Activated T-helper 1 cell treated with anti-CD3 and anti-CD28 coated beads, Interleukin-12 subunit alpha, Interleukin-12 subunit beta, Interleukin-2, Interleukin-4 antibody, amounts not matched to agents 30 ng/mL and 10 ng/mL and 1 ng/mL, durations not matched to agents 14 hours and 24 hours and 36 hours (primary cell): ENCODE data around the gene SLX4IP. TPM values are rescaled to one million over a fixed set of nuclear protein-coding genes. Genes with fewer than 3 reads are reported as not detected.

Experiments used
- DNase-seq: peaks from one replicate; pipeline ENCODE4 v3.0.0; 2021; ENCODE audit warnings: low spot score
- H3K27ac Mint-ChIP-seq: one replicate; pipeline ENCODE4 v1.8.0; 2021; ENCODE audit warnings: mild to moderate bottlenecking, mixed read lengths
- H3K27me3 Mint-ChIP-seq: one replicate; pipeline ENCODE4 v1.8.0; 2022; ENCODE audit warnings: mild to moderate bottlenecking, moderate library complexity, mixed read lengths; ENCODE audit not compliant: insufficient read depth
- H3K36me3 Mint-ChIP-seq: one replicate; pipeline ENCODE4 v1.8.0; 2021; ENCODE audit warnings: low read depth, mixed read lengths
- H3K4me1 Mint-ChIP-seq: one replicate; pipeline ENCODE4 v1.8.0; 2021; ENCODE audit warnings: low read depth, mixed read lengths
- H3K4me3 Mint-ChIP-seq: one replicate; pipeline ENCODE4 v1.8.0; 2021; ENCODE audit warnings: mild to moderate bottlenecking, moderate library complexity, mixed read lengths
- H3K9me3 Mint-ChIP-seq: one replicate; pipeline ENCODE4 v1.8.0; 2021; ENCODE audit warnings: mixed read lengths
- intact Hi-C: fragments of 100-400 bp; cut with micrococcal nuclease; formaldehyde crosslinking; loops from one replicate; pipeline ENCODE4 v1.15.1; 2024
- total RNA-seq: library from RNA; stranded (reverse); gene quantifications from 2 replicates; pipeline ENCODE4 v1.2.3, GENCODE V29; 2022

Gene SLX4IP
- total RNA-seq, 1 donor from 2014 or later: 5.0 TPM

- intact Hi-C loops: no loop called here
- no peaks in the 10 kb centered on the region for H3K4me1 Mint-ChIP-seq
- no peaks in the 10 kb centered on the region for H3K36me3 Mint-ChIP-seq
- no peaks in the 10 kb centered on the region for H3K27me3 Mint-ChIP-seq
- no peak overlapping the region for H3K27ac Mint-ChIP-seq
- H3K4me3 Mint-ChIP-seq: no peak overlapping the region
- H3K9me3 Mint-ChIP-seq: no peaks in the 10 kb centered on the region
- DNase-seq: no peak
Observed at GRCh38 chr20:10622657-10623418, 187.7 kb downstream of the SLX4IP start.

GRCh38 chr20:10625641-10626040 is 190.5 kb downstream of the SLX4IP start:
- H3K9me3 Mint-ChIP-seq: no peaks in the 10 kb centered on the region
- no peaks in the 10 kb centered on the region for H3K4me1 Mint-ChIP-seq
- H3K27ac Mint-ChIP-seq: no peak overlapping the region
- H3K27me3 Mint-ChIP-seq: no peaks in the 10 kb centered on the region
- intact Hi-C loops: no loop called here
- no peak overlapping the region for H3K4me3 Mint-ChIP-seq
- DNase-seq: no peak
- H3K36me3 Mint-ChIP-seq: no peaks in the 10 kb centered on the region

GRCh38 chr20:10626896-10627295 is 191.8 kb downstream of the SLX4IP start:
- intact Hi-C loops: no loop called here
- H3K27me3 Mint-ChIP-seq: no peaks in the 10 kb centered on the region

GRCh38 chr20:10629946-10630650 is 195.0 kb downstream of the SLX4IP start:
- Mint-ChIP-seq H3K27ac (no peak overlapping the region), H3K4me3 (no peak overlapping the region), H3K9me3 (no peaks in the 10 kb centered on the region), H3K4me1 (no peaks in the 10 kb centered on the region), H3K27me3 (no peaks in the 10 kb centered on the region), H3K36me3 (no peaks in the 10 kb centered on the region)
- DNase-seq: no peak
- intact Hi-C loops: no loop called here

More at GRCh38 chr20:10626896-10627295, 191.8 kb downstream of the SLX4IP start:
- no peak overlapping the region for H3K27ac Mint-ChIP-seq
- H3K36me3 Mint-ChIP-seq: no peaks in the 10 kb centered on the region
- no peaks in the 10 kb centered on the region for H3K4me1 Mint-ChIP-seq
- no peak for DNase-seq
- no peak overlapping the region for H3K4me3 Mint-ChIP-seq
- H3K9me3 Mint-ChIP-seq: no peaks in the 10 kb centered on the region

GRCh38 chr20:10631126-10631525 is 196.0 kb downstream of the SLX4IP start:
- H3K27ac Mint-ChIP-seq: no peak overlapping the region
- H3K4me1 Mint-ChIP-seq: no peaks in the 10 kb centered on the region
- no peaks in the 10 kb centered on the region for H3K36me3 Mint-ChIP-seq
- no peaks in the 10 kb centered on the region for H3K27me3 Mint-ChIP-seq
- intact Hi-C loops: no loop called here
- no peak overlapping the region for H3K4me3 Mint-ChIP-seq
- no peaks in the 10 kb centered on the region for H3K9me3 Mint-ChIP-seq
- no peak for DNase-seq

- no peaks in the 10 kb centered on the region for H3K4me1 Mint-ChIP-seq
- no peaks in the 10 kb centered on the region for H3K36me3 Mint-ChIP-seq
- no peak overlapping the region for H3K27ac Mint-ChIP-seq
- H3K9me3 Mint-ChIP-seq: no peaks in the 10 kb centered on the region
- no peaks in the 10 kb centered on the region for H3K27me3 Mint-ChIP-seq
- H3K4me3 Mint-ChIP-seq: no peak overlapping the region
- no peak for DNase-seq
- intact Hi-C loops: no loop called here
Observed at GRCh38 chr20:10632721-10633509, 197.8 kb downstream of the SLX4IP start.

- Mint-ChIP-seq H3K27ac (no peak overlapping the region), H3K36me3 (no peaks in the 10 kb centered on the region), H3K4me1 (no peaks in the 10 kb centered on the region), H3K9me3 (no peaks in the 10 kb centered on the region), H3K27me3 (no peaks in the 10 kb centered on the region), H3K4me3 (no peak overlapping the region)
- DNase-seq: no peak
- intact Hi-C loops: no loop called here
Observed at GRCh38 chr20:10633718-10634117, 198.6 kb downstream of the SLX4IP start.

- no peak overlapping the region for H3K27ac Mint-ChIP-seq
- H3K36me3 Mint-ChIP-seq: no peaks in the 10 kb centered on the region
- H3K9me3 Mint-ChIP-seq: no peaks in the 10 kb centered on the region
- H3K4me3 Mint-ChIP-seq: no peak overlapping the region
- no peak for DNase-seq
- intact Hi-C loops: no loop called here
- H3K4me1 Mint-ChIP-seq: no peaks in the 10 kb centered on the region
- no peaks in the 10 kb centered on the region for H3K27me3 Mint-ChIP-seq
Observed at GRCh38 chr20:10634211-10634610, 199.1 kb downstream of the SLX4IP start.

- Mint-ChIP-seq H3K27ac (no peak overlapping the region), H3K4me3 (no peak overlapping the region), H3K4me1 (no peaks in the 10 kb centered on the region), H3K36me3 (no peaks in the 10 kb centered on the region), H3K9me3 (no peaks in the 10 kb centered on the region), H3K27me3 (no peaks in the 10 kb centered on the region)
- no peak for DNase-seq
- intact Hi-C loops: no loop called here
Observed at GRCh38 chr20:10634683-10635411, 199.7 kb downstream of the SLX4IP start.

GRCh38 chr20:10635476-10636208 is 200.5 kb downstream of the SLX4IP start:
- Mint-ChIP-seq H3K27ac (no peak overlapping the region), H3K4me3 (no peak overlapping the region), H3K36me3 (no peaks in the 10 kb centered on the region), H3K27me3 (no peaks in the 10 kb centered on the region), H3K4me1 (no peaks in the 10 kb centered on the region), H3K9me3 (no peaks in the 10 kb centered on the region)
- no peak for DNase-seq
- intact Hi-C loops: no loop called here

- Mint-ChIP-seq H3K36me3 (no peaks in the 10 kb centered on the region), H3K4me3 (no peak overlapping the region), H3K4me1 (no peaks in the 10 kb centered on the region), H3K27ac (no peak overlapping the region), H3K9me3 (no peaks in the 10 kb centered on the region), H3K27me3 (no peaks in the 10 kb centered on the region)
- intact Hi-C loops: no loop called here
- DNase-seq: no peak
Observed at GRCh38 chr20:10636326-10636818, 201.3 kb downstream of the SLX4IP start.

- H3K27me3 Mint-ChIP-seq: no peaks in the 10 kb centered on the region
- no peaks in the 10 kb centered on the region for H3K9me3 Mint-ChIP-seq
- H3K27ac Mint-ChIP-seq: no peak overlapping the region
- intact Hi-C loops: no loop called here
- no peaks in the 10 kb centered on the region for H3K36me3 Mint-ChIP-seq
- no peaks in the 10 kb centered on the region for H3K4me1 Mint-ChIP-seq
- DNase-seq: no peak
- no peak overlapping the region for H3K4me3 Mint-ChIP-seq
Observed at GRCh38 chr20:10637031-10637559, 202.0 kb downstream of the SLX4IP start.
